Gastroesophageal sphincter (tissue), 3 donors: ENCODE results near the gene DRAP1.

Experiments
- POLR2A ChIP-seq, 2 donors: fragments of 450-650 bp; IDR thresholded peaks; one replicate each; pipeline ENCODE4 v1.6.1; 2017; ENCODE audit warnings: antibody characterized with exemption in 2 of 2, mild to moderate bottlenecking in 2 of 2, moderate library complexity in 1 of 2
- POLR2AphosphoS5 ChIP-seq: sonication (generic); formaldehyde crosslinking; IDR thresholded peaks from one replicate; pipeline ENCODE4 v1.6.1; 2017; ENCODE audit warnings: antibody characterized with exemption
- TF ChIP-seq, protein P1 (sequence below), 4 experiments: fragments of 200-600 bp in 2 of 4; fragments of 450-650 bp in 2 of 4; sonication (generic) in 1 of 4; IDR thresholded peaks; one replicate each; pipeline ENCODE4 v1.5.1; 2017 to 2019; ENCODE audit warnings: antibody characterized with exemption in 4 of 4, mild to moderate bottlenecking in 2 of 4, moderate library complexity in 2 of 4

DNA sequence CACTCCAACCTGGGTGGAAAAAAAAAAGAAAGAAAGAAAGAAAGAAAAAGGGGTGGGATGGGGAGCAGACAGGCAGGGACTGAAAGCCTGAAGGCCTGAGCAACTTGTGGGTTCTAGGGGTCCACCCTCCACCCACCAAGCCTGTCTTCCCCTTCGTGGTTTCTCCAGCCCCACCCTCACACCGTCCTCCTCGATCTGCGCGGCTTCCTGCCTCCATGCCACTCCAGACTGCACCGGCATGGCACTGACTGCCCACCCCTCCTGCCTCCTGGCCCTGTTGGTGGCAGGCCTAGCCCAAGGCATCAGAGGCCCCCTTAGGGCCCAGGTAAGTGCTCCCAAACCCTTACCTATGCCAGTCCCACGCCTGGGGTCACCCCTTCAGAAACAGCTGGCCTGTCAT lies 39.6 kb upstream of the DRAP1 start, which contains the start of gene CTSW:
- TF ChIP-seq, protein P1, sequence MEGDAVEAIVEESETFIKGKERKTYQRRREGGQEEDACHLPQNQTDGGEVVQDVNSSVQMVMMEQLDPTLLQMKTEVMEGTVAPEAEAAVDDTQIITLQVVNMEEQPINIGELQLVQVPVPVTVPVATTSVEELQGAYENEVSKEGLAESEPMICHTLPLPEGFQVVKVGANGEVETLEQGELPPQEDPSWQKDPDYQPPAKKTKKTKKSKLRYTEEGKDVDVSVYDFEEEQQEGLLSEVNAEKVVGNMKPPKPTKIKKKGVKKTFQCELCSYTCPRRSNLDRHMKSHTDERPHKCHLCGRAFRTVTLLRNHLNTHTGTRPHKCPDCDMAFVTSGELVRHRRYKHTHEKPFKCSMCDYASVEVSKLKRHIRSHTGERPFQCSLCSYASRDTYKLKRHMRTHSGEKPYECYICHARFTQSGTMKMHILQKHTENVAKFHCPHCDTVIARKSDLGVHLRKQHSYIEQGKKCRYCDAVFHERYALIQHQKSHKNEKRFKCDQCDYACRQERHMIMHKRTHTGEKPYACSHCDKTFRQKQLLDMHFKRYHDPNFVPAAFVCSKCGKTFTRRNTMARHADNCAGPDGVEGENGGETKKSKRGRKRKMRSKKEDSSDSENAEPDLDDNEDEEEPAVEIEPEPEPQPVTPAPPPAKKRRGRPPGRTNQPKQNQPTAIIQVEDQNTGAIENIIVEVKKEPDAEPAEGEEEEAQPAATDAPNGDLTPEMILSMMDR (IDR thresholded peaks at IDR 0.05), result no peak
- no peak for TF ChIP-seq POLR2AphosphoS5
- no peak for TF ChIP-seq POLR2A (IDR thresholded peaks at IDR 0.05)
